Activated T-helper 1 cell treated with Interleukin-2 at 50 U/mL for 16 hours (primary cell): ENCODE measurements around the gene NOXO1.

Experiments
- DNase-seq: peaks from one replicate; pipeline ENCODE4 v3.0.0-alpha.2; 2020; ENCODE audit warnings: low read depth

NOXO1 gene

DNA sequence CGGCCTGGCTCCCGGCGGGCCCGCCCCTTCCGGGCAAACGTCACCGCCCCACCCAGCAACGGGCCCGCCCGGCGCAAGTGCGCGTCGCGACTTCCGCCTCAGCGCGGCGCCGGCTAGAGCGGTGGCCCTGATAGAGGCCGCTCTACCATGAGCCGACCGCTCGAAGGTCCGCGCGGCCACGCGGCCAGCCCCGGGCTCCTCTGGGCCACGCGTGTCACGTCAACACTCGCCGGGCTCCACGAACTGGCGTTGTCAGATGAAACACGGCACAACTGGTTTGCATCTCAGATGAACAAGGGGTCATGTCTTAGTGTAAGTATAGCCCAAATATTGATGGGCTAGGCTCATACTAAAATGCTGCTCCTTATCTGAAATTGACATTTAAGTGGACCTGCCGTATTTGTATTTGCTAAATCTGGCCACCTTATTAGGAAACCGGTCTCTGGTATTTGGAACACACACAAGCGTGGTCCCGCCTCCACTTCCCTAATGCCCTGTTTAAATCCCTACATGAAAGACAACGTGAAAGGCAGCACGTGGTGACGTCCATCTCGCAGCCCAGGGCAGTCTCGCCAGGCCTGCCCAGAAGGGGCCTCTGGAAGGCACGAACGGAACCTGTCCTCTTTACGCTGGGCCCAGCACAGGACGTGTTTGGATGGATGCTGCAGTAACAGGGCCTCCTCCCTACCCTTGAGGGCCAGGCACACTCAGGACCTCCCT is 28.7 kb upstream of the NOXO1 start, which contains the start of gene ZNF598:
Gene ZNF598, minus strand, starts transcription at position 31 of the 720 bp plus-strand sequence.
- peak; percentile 74 for DNase-seq

DNA sequence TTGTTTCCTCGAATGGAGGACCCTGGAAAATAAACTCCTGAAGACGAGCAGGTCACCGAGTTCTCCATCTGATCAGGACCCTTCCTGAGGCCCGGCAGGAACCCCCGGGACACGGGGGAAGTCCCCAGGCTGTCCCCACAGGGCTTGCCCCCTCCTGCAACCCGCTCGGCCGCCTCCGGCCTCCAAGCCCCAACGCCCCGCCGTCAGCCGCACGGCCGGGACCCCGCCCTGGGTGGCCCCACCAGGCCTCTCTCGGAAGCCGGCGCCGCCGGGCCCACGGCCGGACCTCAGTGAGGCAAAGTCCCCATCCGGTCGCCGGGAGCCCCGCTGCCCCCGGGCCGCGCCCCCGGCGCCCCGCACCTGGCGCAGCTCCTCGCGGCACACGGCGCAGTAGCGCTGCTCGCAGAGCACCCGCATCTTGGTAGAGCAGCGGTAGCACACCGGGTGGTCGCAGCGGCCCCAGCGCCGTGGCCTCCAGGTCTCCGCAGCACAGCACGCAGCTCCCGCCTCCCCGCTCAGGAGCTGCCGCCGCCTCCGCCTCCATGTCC is 28.0 kb upstream of the NOXO1 start:
- DNase-seq = no peak

DNA sequence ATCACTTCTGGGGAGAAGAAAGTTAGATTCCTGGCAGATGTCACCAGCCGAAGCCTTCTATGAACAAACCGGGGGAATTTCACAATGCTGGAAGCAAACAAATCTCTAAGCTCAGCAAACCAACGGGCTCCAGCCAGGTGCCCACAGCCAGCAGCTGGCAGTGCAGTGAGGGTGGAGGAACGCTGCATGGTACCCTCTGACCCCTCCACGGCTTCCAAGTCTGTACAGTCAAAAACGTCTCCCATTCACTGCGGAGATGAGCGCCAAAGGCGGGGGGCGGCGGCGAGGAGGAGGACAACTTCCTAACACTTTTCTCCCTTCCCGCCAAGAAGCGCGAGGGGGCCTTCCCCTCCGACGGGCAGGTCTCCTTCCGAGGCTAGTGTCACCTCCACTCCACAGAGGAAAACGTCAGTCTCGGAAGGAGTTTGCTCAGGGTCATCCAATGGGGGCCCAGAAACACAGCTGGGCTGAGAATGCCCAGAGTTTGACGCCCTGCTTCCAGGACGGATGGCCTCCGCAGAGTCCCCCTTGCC is 27.4 kb upstream of the NOXO1 start:
- no peak for DNase-seq

DNA sequence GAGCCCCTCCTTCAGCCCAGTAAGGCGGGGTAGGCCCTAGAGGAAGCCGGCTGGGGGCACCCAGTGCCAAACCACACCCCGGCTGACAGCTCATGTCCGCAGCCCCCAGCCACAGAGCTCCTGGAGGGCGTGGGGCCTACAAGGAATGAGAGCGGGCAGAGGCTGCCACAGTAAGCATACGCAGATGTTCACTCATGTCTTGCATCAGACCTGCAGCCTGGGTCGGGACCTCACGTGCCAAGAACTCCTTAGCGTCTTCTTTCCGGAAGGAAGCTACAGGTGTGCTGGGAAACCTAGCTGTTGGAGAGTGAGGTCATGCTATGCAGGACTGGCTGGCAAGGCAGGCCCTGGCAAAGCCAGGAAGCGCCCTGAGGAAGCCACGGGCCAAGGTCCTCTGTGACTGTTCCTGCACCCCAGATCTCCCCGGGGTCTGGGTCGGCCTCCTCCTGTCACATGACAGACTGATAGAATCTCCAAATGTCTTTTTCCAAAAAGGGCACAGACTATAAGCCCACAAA is 26.8 kb upstream of the NOXO1 start:
- DNase-seq = no peak

DNA sequence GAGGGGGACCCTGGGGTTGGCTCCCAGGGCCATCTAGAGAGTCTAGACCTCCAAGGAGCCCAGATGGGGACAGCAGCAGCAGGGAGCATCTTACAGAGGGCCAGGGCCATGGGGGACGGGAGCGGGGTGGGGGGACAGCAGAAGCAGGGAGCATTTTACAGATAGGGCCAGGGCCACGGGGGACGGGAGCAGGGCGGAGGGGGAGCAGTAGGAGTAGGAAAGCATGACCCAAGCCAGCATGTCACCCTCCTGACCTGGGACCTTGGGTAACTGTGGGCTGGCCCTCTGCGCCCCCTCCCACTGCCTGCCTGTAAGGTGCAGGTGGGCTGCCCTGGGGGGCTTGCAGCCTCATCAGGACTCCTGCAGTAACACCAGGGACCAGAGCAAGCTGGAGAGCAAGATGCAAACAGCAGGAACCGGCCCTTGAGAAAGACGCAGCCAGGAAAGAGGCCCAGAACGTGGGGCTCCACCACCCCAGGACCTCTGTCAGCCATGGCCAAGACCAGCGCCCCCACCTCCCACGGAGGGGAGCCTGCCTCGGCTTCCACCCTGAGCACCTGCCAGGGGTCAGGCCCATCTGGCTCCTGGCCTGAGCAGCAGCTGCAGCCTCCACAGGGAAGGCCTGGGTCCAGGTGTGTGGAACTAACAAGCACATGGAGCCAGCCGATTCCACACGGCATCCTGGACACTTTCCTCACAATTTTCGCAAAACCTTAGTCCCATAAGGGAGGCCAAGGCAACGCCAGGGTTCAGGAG is 26.0 kb upstream of the NOXO1 start:
- no peak for DNase-seq

DNA sequence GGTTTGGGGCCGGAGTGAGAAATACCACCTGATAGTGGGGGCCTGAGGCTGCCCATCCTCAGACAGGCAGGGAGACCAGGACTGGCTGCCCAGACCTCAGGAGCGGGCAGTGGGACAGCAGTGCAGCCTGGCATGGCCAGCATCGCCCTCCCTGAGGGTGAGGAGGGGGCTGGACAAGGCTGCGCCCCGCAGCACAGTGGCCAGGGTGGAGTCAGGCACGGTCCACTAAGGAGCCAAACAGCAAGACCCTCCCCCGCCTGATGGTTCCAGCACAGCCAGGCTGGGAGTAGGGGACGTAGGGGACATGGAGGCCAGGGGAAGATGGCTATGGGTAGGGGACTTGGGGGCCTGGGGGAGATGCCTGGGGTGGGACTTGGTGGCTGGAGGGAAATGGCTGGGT is 25.0 kb upstream of the NOXO1 start:
- no peak for DNase-seq

DNA sequence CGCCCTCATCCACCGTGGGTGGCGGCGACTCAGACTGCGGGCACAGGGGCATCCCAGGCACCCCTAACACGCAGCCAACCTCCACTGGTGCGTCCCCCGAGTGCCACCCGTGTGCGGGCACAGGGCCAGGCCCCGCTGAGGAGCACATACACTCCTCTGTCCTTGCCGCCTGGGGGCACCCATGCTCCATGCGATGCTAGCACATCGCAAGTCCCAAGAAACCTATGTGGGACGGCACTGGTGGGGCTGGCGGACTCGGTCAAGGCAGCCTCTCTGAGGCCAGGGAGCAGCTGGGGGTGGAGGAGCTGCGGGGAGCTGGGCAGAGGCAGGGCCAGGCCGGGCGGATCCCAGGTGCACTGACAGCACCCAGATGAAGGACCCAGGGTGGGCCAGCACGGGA is 24.4 kb upstream of the NOXO1 start:
- DNase-seq = no peak

DNA sequence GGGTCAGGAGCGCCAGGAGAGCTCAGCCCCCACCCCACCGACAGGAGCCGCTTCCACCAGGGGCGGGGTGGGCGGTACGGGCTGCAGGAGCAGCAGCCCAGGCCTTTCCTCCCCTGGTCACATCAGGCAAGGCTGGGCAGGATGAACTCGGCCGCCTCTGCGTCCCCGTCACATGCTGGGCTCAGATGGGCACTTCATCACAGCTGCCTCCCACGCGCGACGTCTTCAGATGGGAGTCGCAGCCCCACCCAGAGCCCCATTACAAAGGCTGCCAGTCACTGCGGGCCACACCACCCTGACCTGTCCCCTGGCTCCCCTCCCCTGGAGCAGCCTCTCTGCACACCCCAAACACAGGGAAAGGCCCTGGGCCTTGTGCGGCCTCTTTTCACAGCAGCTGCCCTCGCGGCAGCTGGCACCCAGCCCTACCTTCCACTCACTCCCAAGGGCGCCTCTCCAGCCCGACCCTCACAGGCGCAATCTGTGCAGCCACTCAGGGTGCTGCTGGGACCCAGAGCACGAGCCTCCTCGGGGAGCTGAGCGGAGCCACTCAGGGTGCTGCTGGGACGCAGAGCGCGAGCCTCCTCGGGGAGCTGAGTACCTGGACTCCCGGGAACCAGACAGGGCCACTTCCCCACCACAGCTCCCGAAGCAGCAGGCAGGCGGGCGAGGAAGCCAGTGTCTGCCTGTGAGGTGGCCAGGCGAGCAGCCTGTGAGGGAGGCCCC is 23.7 kb upstream of the NOXO1 start:
- DNase-seq = no peak

DNA sequence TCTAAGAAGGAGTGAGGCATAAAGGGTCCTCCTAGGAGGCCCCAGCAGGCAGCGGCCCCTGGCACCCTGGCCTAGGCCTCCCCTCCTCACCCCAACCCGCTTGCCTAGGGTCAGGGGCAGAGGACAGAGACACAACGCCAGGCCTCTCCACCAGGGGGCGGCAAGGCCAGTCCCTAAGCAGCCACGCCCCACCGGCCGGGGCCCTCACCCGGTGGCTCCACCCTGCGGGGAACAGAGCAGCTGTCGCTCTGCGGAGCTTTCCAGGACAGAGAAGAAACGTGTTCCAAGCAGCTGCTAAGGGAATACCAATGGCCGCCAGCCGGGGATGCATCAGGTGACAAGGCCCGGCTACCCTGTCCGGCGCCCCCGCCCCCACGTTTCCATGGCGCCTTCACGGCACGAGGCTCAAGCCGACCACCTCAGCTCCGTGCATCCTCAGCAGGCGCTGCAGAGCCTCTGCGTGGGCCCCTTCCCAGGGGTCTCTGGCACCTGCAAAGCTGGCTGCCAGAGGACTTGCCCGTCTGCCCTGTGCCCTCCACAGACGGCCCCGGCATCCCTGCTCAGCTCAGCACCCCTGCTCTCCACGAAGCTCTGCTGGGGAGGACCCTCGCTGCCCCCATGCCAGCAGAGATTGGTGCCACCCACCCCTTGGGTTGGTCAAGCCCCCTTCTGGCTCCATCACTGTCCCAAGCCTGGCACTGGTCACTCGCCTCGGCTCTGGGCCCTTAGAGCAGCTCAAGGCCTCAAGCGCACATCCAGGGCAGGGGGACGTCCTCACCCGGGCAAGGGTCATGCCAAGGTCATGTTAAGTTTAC is 22.8 kb upstream of the NOXO1 start:
- DNase-seq = peak; percentile 78

DNA sequence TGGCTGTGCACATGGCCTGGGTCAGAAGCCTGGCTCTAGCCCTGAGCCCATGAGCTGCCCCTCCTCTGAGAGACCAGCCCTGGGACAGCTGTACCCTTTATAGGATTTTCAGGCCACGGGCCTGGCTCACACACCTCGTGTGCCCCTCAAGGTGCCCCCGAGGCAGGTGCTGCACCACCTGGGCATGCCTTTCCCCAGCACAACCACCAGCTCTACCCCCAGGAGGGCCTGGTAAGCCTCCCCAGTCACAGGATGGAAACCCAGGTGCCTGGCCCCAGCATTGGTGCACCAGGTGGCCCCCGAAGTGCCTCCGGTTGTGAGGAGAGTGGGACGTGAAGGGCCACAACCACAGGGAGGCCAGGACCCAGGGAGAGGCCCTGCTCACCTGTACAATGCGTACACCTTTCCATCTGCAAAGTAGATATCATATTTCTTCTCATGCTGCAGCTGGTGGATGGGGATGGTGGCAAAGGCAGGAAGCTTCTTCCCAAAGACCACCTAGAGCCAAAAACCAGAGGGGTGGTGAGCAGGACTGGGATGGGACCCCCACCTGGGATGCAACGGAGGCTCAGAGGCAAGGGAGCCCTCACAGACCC is 22.1 kb upstream of the NOXO1 start:
- DNase-seq = no peak

DNA sequence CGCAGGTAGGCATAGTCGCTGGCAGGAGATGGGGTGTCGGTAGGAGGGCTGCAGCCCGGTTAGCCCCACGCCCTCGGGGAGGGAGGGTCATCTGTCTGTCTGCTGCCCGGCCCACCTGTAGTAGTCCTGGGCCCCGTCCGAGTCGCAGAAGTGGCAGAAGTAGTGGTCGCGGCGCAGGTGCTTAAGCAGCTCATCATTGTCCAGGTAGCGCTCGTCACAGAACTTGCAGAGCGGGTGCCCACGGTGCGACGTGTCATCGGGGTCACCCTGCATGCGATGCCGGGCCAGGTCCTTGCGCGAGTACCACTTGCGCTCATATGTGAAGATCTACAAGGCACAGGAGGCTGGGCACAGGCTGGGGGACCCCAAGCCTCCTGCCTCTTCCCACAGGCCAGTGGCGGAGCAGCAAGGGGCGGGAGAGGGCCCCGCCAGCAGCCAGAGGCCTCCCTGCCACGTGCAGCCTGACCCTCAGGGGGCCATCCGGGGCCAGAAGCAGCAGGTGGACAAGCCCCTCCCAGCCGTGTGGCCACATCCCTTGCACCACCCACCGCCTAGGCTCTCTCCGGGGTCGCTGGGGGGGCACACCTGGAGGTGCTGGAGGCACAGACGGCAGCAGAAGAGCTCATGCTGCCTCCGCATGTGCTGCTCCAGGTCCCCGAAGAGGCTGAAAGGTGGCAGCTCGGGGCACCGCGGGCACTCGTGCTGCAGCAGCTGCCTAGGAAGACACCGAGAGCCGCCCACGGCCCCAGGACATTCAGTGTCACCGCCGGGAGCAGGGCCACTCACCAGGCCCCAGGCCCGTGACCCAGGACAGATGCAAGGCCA is 21.3 kb upstream of the NOXO1 start:
- no peak for DNase-seq

DNA sequence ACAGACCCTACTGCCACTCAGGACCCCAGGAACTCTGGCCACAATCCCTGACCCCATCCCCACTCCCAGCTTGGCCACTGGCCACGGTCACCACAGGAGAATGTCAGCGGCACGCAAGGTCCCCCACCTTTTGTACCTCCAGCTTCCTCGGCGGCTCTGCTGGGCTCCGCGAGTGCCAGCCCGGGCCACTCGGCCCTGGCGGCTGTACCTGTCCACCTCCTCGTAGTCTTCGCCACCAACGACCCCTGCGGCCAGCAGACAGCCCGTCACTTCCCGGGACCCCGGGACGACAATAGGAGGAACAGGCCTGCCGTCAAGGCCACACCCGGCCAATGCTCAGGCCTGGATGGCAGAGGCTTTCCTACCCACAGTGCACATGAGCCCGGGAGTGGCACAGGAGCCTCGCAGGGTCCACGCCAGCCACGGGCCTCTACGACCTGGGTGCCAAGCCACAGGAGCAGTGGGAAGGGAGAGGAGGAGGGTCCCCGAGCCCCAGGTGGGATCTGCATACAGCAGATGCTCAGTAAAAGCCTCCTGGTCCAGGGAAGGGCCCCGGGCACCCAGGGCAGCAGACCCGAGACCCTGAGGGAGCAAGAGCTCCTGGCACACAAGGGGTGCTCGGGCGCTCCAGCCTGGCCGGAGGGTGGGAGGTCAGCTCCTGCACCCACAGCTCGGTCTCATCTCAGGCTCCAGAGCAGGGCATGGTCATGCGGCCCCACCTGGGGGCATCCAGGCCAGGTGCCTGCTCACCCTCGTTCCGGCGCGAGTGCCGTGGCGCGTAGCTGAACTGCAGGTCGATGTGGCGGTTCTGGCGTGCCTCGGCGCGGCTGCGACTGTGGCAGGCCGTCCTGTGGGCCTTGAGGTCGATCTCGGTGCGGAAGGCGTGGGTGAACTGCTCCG is 20.4 kb upstream of the NOXO1 start:
- DNase-seq = no peak

DNA sequence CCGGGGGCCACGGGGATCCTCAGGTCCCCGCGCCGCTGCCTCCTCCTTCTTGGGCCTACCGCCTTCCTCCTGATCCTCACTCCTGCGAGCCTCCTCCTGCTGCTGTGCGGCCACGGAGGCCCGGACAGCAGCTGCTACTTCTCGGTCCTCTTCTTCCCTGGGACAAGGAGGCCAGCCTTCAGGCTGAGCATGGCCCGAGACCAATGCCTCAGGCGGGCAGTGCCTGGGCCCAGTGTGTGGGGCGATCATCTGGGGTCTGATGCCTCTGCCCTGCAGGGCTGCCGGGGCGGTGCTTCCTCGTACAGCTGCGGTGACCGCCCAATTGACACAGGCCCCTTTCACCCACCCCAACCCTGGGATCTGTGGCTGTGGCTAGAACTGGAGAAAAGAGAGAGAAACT is 19.8 kb upstream of the NOXO1 start:
- DNase-seq = no peak

DNA sequence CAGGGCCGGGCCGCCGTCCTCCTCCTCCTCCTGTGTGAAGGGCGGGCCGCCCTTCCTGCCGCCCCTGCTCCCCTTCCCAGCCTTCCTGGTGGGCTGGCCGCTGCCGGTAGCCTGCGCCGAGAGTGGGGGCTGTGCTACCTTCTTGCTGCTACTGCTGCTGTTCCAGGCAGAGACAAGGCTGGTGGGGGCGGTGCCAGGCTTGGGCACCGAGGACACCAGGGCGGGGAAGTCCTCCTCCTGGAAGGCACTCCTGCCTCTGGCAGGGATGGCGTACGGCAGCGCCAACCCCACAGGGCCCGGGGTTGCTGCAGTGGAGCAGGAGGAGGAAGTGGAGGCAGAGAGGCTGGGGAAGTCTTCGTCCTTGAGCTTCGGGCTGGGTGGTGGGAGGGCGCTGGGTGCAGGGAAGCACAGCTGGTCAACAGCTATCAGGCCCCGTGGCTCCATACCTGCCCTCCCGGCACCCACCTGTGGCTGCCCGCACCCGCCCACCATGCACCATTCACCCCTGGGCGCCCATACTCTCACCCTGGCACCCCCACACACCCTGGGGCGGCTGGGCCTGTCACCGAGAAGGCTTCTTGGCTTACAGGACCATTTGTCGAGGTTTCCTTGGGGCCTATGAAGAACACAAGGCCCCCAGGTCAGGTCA is 18.7 kb upstream of the NOXO1 start:
- no peak for DNase-seq

DNA sequence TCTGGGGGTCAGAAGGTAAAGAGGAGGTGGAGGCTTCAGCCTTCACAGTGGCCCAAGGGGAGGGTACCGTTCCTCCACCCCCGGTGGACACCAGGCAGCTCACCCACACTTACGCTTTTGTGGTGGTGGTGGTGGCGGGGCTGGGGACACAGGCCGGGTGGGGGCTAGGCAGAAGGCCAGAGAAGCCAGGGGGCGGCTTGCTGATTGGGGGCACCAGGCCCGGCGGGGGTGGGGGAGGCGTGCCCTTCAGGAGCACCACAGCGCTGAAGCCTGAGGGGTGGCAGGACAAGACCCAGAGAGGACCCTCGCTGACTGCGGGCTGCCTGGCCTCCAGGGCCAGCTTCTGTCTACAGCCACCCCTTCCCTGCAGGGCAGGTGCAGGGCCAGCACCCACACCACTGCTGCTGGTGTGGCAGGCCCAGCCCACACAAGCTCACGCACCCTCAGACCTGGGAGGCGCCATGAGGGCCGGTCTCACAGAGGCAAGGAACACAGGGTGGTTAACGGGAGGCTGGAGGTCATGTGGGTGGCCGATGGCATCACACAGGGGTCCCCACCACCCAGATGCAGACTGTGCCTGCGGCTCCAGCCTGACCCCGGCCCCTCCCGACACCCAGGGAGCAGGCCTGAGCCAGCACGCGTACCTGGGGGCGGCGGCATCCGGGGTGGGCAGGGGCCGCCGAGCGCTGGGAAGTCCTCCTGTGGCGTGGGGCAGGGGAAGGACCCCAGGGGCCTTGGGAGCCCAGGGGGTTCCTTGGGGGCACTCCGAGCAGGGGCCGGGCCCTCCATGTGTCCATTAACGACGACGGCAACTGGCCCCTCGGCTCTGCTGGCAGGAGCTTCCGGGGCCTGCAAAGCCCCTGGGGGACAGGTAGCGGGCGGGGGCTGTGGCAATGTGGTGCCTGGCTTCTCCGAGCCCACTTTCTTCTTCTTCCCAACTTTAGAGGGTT is 17.9 kb upstream of the NOXO1 start:
- no peak for DNase-seq

DNA sequence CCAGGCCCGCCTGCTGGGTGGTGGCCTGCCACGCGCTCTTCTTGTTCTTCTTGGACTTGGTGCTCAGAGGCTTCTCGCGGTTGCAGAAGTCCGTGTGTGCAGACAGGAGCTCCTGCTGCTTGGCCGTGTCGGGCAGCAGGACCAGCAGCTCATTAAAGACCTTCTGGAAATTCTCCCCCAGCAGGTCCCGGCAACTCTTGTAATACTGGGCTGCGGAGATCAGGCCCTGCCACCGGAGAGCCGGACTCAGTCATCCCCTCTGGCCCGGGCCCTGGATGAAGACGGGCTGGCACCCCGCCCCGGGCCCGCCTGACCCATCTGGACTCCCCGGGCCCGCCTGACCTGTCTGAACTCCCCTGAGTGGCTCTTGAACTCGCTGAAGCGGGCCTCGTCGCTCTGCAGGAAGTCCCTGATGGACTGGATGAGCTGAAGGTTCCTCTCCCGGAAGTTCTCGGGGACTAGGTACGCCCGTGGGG is 17.1 kb upstream of the NOXO1 start:
- DNase-seq = no peak
